Stimulated activated naive B cell treated with anti-CD40 and anti-IgM and Interleukin-4, amounts not matched to agents 10 μg/mL and 1 μg/mL and 100 μg/mL, for 72 hours (primary cell): ENCODE measurements around the gene MCMBP.
"Not testable (repeated sequence)": the region's sequence is repeated elsewhere in the genome, so short reads cannot be mapped to it uniquely, and the experiment has no call there.

Experiments
- ATAC-seq, 2 donors: fragments of 150-1000 bp; cut with Tn5 transposase; replicated peaks; 2 replicates each; pipeline ENCODE4 v1.10.0; 2021; ENCODE audit warnings: moderate library complexity in 1 of 2
- DNase-seq: peaks from one replicate; pipeline ENCODE4 v3.0.0; 2021
- H3K27ac Mint-ChIP-seq: one replicate; pipeline ENCODE4 v1.8.0; 2022; ENCODE audit warnings: mild to moderate bottlenecking, mixed read lengths
- H3K27me3 Mint-ChIP-seq, 2 donors: one replicate each; pipeline ENCODE4 v1.8.0; 2022; ENCODE audit warnings: mixed read lengths in 2 of 2
- H3K36me3 Mint-ChIP-seq, 2 donors: one replicate each; pipeline ENCODE4 v1.8.0; 2022; ENCODE audit warnings: mixed read lengths in 2 of 2, mild to moderate bottlenecking in 1 of 2
- H3K4me1 Mint-ChIP-seq, 2 donors: one replicate each; pipeline ENCODE4 v1.8.0; 2022; ENCODE audit warnings: mixed read lengths in 2 of 2, mild to moderate bottlenecking in 1 of 2
- H3K4me3 Mint-ChIP-seq, 2 donors: one replicate each; pipeline ENCODE4 v1.8.0; 2022; ENCODE audit warnings: mild to moderate bottlenecking in 2 of 2, mixed read lengths in 2 of 2, moderate library complexity in 1 of 2
- H3K9me3 Mint-ChIP-seq, 2 donors: one replicate each; pipeline ENCODE4 v1.8.0; 2022; ENCODE audit warnings: mixed read lengths in 2 of 2, mild to moderate bottlenecking in 1 of 2

The MCMBP gene

GRCh38 chr10:119805702-119806230 lies 66.9 kb downstream of the MCMBP start:
- peaks cover 11 to 17% of the 10 kb centered on the region in 2 donors for H3K4me1 Mint-ChIP-seq
- H3K27me3 Mint-ChIP-seq, result no peaks in the 10 kb centered on the region
- DNase-seq (no peak), ATAC-seq (no peak)
- H3K36me3 Mint-ChIP-seq, result peaks cover 39 to 42% of the 10 kb centered on the region in 2 donors
- H3K4me3 Mint-ChIP-seq, result no peak overlapping the region
- H3K9me3 Mint-ChIP-seq, result no peaks in the 10 kb centered on the region
- no peak overlapping the region for H3K27ac Mint-ChIP-seq

GRCh38 chr10:119803264-119803663 lies 69.4 kb downstream of the MCMBP start:
- ATAC-seq (no peak), DNase-seq (no peak)
- peaks cover 11 to 21% of the 10 kb centered on the region in 2 donors for H3K4me1 Mint-ChIP-seq
- H3K27me3 Mint-ChIP-seq, result no peaks in the 10 kb centered on the region
- H3K27ac Mint-ChIP-seq, result no peak overlapping the region
- H3K36me3 Mint-ChIP-seq, result peaks cover 44 to 47% of the 10 kb centered on the region in 2 donors
- H3K4me3 Mint-ChIP-seq, result no peak overlapping the region
- no peaks in the 10 kb centered on the region for H3K9me3 Mint-ChIP-seq

- peak; percentile 57 to 84 for ATAC-seq
These were observed 70.6 kb downstream of the MCMBP start for GRCh38 chr10:119801998-119802538.

GRCh38 chr10:119801176-119801575 lies 71.5 kb downstream of the MCMBP start:
- peak overlapping the region; percentile 78 for H3K27ac Mint-ChIP-seq
- H3K36me3 Mint-ChIP-seq, result peaks cover 49 to 56% of the 10 kb centered on the region in 2 donors
- H3K4me1 Mint-ChIP-seq, result peaks cover 11 to 15% of the 10 kb centered on the region in 2 donors
- no peaks in the 10 kb centered on the region for H3K9me3 Mint-ChIP-seq
- DNase-seq, result no peak
- no peak for ATAC-seq
- no peak overlapping the region for H3K4me3 Mint-ChIP-seq
- H3K27me3 Mint-ChIP-seq, result no peaks in the 10 kb centered on the region

More at GRCh38 chr10:119801998-119802538, 70.6 kb downstream of the MCMBP start:
- Mint-ChIP-seq H3K4me3 (peak overlapping the region in 1 of 2 donors; percentile 7), H3K9me3 (no peaks in the 10 kb centered on the region), H3K27me3 (no peaks in the 10 kb centered on the region), H3K27ac (peak overlapping the region; percentile 6), H3K36me3 (peaks cover 43 to 47% of the 10 kb centered on the region in 2 donors), H3K4me1 (peaks cover 11 to 15% of the 10 kb centered on the region in 2 donors)
- no peak for DNase-seq

GRCh38 chr10:119796039-119796438 lies 76.6 kb downstream of the MCMBP start:
- Mint-ChIP-seq H3K9me3 (no peaks in the 10 kb centered on the region), H3K4me1 (peaks cover 4 to 8% of the 10 kb centered on the region in 2 donors), H3K27ac (no peak overlapping the region), H3K27me3 (no peaks in the 10 kb centered on the region), H3K4me3 (no peak overlapping the region), H3K36me3 (peaks cover 28 to 40% of the 10 kb centered on the region in 2 donors)
- no peak for DNase-seq
- ATAC-seq, result no peak

GRCh38 chr10:119795101-119795500 lies 77.5 kb downstream of the MCMBP start:
- H3K4me1 Mint-ChIP-seq, result not testable (repeated sequence)
- peaks cover 24 to 38% of the 10 kb centered on the region in 2 donors for H3K36me3 Mint-ChIP-seq

GRCh38 chr10:119786117-119786769 lies 86.4 kb downstream of the MCMBP start:
- H3K4me1 Mint-ChIP-seq, result peaks cover 34 to 68% of the 10 kb centered on the region in 2 donors
- no peak for ATAC-seq
- no peak for DNase-seq
- H3K36me3 Mint-ChIP-seq, result peaks cover 52 to 76% of the 10 kb centered on the region in 2 donors
- no peak overlapping the region for H3K27ac Mint-ChIP-seq
- no peaks in the 10 kb centered on the region for H3K9me3 Mint-ChIP-seq
- H3K4me3 Mint-ChIP-seq, result no peak overlapping the region
- H3K27me3 Mint-ChIP-seq, result no peaks in the 10 kb centered on the region

More at GRCh38 chr10:119795101-119795500, 77.5 kb downstream of the MCMBP start:
- not testable (repeated sequence) for H3K9me3 Mint-ChIP-seq, H3K4me3 Mint-ChIP-seq, H3K27ac Mint-ChIP-seq, H3K27me3 Mint-ChIP-seq, DNase-seq, ATAC-seq

- no peaks in the 10 kb centered on the region for H3K27me3 Mint-ChIP-seq
- H3K4me3 Mint-ChIP-seq, result peak overlapping the region; percentile 62 to 64
- peak overlapping the region; percentile 56 for H3K27ac Mint-ChIP-seq
- ATAC-seq (peak; percentile 69 to 80), DNase-seq (peak; percentile 12)
- peaks cover 46 to 65% of the 10 kb centered on the region in 2 donors for H3K36me3 Mint-ChIP-seq
- H3K9me3 Mint-ChIP-seq, result no peaks in the 10 kb centered on the region
- H3K4me1 Mint-ChIP-seq, result peaks cover 31 to 59% of the 10 kb centered on the region in 2 donors
These were observed 88.1 kb downstream of the MCMBP start for GRCh38 chr10:119784340-119785067.

- Mint-ChIP-seq H3K27ac (peak overlapping the region; percentile 71), H3K4me1 (peaks cover 33 to 63% of the 10 kb centered on the region in 2 donors), H3K27me3 (no peaks in the 10 kb centered on the region), H3K9me3 (no peaks in the 10 kb centered on the region), H3K4me3 (peak overlapping the region; percentile 23 to 25), H3K36me3 (peaks cover 48 to 64% of the 10 kb centered on the region in 2 donors)
- ATAC-seq, result peak; percentile 70 to 78
- DNase-seq, result no peak
These were observed 89.0 kb downstream of the MCMBP start for GRCh38 chr10:119783665-119784027.

- H3K4me1 Mint-ChIP-seq, result peaks cover 34 to 67% of the 10 kb centered on the region in 2 donors
- no peak for DNase-seq
- H3K4me3 Mint-ChIP-seq, result no peak overlapping the region
- peak overlapping the region; percentile 71 for H3K27ac Mint-ChIP-seq
- H3K36me3 Mint-ChIP-seq, result peaks cover 42 to 63% of the 10 kb centered on the region in 2 donors
- peak; percentile 37 to 53 for ATAC-seq
- H3K27me3 Mint-ChIP-seq, result no peaks in the 10 kb centered on the region
- no peaks in the 10 kb centered on the region for H3K9me3 Mint-ChIP-seq
These were observed 89.5 kb downstream of the MCMBP start for GRCh38 chr10:119782981-119783664.

- Mint-ChIP-seq H3K27me3 (no peaks in the 10 kb centered on the region), H3K27ac (peak overlapping the region; percentile 9), H3K4me1 (peaks cover 28 to 60% of the 10 kb centered on the region in 2 donors), H3K4me3 (no peak overlapping the region), H3K9me3 (no peaks in the 10 kb centered on the region), H3K36me3 (peaks cover 33 to 52% of the 10 kb centered on the region in 2 donors)
- DNase-seq (no peak), ATAC-seq (no peak)
These were observed 91.1 kb downstream of the MCMBP start for GRCh38 chr10:119781498-119781897.

- no peak for ATAC-seq
- Mint-ChIP-seq H3K27ac (peak overlapping the region; percentile 9), H3K4me1 (peaks cover 27 to 58% of the 10 kb centered on the region in 2 donors), H3K36me3 (peaks cover 30 to 52% of the 10 kb centered on the region in 2 donors), H3K4me3 (no peak overlapping the region), H3K27me3 (no peaks in the 10 kb centered on the region), H3K9me3 (no peaks in the 10 kb centered on the region)
- no peak for DNase-seq
These were observed 91.7 kb downstream of the MCMBP start for GRCh38 chr10:119780879-119781480.
